Measurements from ENCODE around the gene SFXN1. TPM values are rescaled to one million over a fixed set of nuclear protein-coding genes. Genes with fewer than 3 reads are reported as not detected.

SFXN1 gene
- total and polyA plus RNA-seq, 2 donors: 22.3 to 48.5 TPM

DNA sequence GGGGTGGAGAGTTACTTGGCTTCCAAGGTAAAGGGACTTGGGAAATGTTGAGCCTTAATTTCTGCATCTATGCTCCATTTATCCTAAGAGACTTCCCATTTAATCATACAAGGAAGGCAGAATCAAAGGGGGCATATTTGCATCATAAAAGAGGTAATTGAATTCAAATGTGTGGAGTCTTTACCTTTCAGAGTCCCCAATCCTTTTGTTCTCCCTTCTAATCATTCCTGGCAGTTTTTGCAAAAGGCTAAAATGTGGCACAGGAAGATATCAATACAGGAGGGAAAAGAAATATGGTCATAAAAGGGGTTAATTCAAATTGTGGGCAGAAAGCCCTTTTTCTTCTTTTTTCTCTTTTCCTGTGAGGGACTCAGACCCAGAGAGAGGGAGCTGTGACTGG, 69.5 kb downstream of the SFXN1 start:
- H3K27me3 ChIP-seq (ENCODE audit: control insufficient read depth in 2 of 2, insufficient read depth in 1 of 2, low read length in 1 of 2): peaks cover 0 to 3% of the 10 kb centered on the region in 2 donors

GRCh38 chr5:175548626-175549311, 70.4 kb downstream of the SFXN1 start:
- peaks cover 0 to 6% of the 10 kb centered on the region in 2 donors for H3K4me1 ChIP-seq (ENCODE audit: control insufficient read depth in 2 of 2, insufficient read depth in 2 of 2, low read length in 2 of 2)
- WGBS: 74% methylated on average over 15 of the region's 15 CpGs
- peaks cover 0 to 3% of the 10 kb centered on the region in 2 donors for H3K27me3 ChIP-seq (ENCODE audit: control insufficient read depth in 2 of 2, insufficient read depth in 1 of 2, low read length in 1 of 2)
- DNase-seq (ENCODE audit: low read depth in 6 of 9, low spot score in 9 of 9): no peak
- H3K9me3 ChIP-seq (ENCODE audit: control insufficient read depth in 2 of 2, insufficient read depth in 1 of 2, low read length in 1 of 2): no peaks in the 10 kb centered on the region
- H3K4me3 ChIP-seq (ENCODE audit: low read length in 2 of 2): no peak overlapping the region
- H3K36me3 ChIP-seq (ENCODE audit: control insufficient read depth in 2 of 2, insufficient read depth in 2 of 2, low read length in 1 of 2): no peaks in the 10 kb centered on the region
- no peak overlapping the region for H3K27ac ChIP-seq (ENCODE audit: low read depth in 1 of 2, low read length in 1 of 2)

More for the DNA sequence above, 69.5 kb downstream of the SFXN1 start:
- Histone ChIP-seq H3K9me3 (ENCODE audit: control insufficient read depth in 2 of 2, insufficient read depth in 1 of 2, low read length in 1 of 2) (no peaks in the 10 kb centered on the region), H3K36me3 (ENCODE audit: control insufficient read depth in 2 of 2, insufficient read depth in 2 of 2, low read length in 1 of 2) (no peaks in the 10 kb centered on the region), H3K4me1 (ENCODE audit: control insufficient read depth in 2 of 2, insufficient read depth in 2 of 2, low read length in 2 of 2) (peaks cover 0 to 6% of the 10 kb centered on the region in 2 donors), H3K4me3 (ENCODE audit: low read length in 2 of 2) (no peak overlapping the region), H3K27ac (ENCODE audit: low read depth in 1 of 2, low read length in 1 of 2) (no peak overlapping the region)
- DNase-seq (ENCODE audit: low read depth in 6 of 9, low spot score in 9 of 9): no peak

DNA sequence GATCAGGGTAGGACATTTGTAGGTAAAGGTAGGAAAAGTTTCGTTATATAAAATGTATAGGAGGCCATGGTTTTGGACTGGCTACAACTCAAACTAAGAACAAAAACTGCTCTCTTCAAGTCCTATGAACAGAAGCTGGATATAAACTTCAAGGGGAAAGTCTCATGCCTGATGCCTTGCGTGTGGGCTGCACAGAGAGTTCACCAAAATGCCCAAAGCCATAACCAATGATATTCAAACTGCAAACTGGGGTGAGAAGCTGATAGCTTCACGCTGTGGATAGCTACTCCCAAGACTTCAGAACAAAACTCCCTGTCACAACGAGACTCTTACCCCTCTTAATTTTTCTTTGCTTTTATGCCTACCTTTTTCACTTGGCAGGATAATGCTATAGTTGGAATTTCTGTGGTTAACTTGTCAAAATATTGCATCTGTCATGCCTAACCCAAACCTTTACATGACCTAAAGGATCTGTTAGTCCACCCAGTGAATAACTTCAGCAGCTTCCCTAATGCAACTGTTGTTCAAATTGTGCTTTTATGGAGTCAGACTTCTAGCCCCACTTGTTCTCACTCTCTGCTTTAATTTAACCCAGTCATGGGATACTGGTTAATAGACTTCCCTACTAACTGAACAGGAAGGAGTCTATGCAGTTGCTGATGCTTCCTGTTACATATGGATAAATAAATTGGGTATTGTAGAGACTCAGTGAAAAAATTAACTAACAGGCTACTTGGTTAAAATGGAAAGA, 71.9 kb downstream of the SFXN1 start:
- Histone ChIP-seq H3K9me3 (ENCODE audit: control insufficient read depth in 2 of 2, insufficient read depth in 1 of 2, low read length in 1 of 2) (no peaks in the 10 kb centered on the region), H3K4me3 (ENCODE audit: low read length in 2 of 2) (no peak overlapping the region), H3K27me3 (ENCODE audit: control insufficient read depth in 2 of 2, insufficient read depth in 1 of 2, low read length in 1 of 2) (peaks cover 0 to 3% of the 10 kb centered on the region in 2 donors), H3K27ac (ENCODE audit: low read depth in 1 of 2, low read length in 1 of 2) (no peak overlapping the region), H3K4me1 (ENCODE audit: control insufficient read depth in 2 of 2, insufficient read depth in 2 of 2, low read length in 2 of 2) (peaks cover 0 to 6% of the 10 kb centered on the region in 2 donors), H3K36me3 (ENCODE audit: control insufficient read depth in 2 of 2, insufficient read depth in 2 of 2, low read length in 1 of 2) (no peaks in the 10 kb centered on the region)
- no peak for DNase-seq (ENCODE audit: low read depth in 6 of 9, low spot score in 9 of 9)
- WGBS: 91% methylated on average over 4 of the region's 4 CpGs

DNA sequence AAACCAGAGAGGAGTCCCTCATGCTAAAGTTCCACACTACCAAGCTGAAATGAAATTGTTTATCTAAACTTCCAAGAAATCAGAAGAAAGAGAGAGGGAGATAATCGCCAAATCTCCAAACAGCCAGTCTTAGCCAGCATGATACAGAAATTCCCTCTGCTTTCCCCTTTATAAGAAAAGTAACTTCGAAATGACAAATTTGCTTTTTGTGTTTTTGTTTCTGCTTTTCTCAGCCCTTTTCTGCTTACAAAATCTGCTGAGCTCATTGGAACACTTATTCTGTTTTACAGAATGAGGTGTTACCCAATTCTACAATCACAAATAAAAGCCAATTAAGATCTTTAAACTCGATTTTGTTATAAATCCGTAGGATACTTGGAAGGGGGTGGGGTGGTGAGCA, 72.9 kb downstream of the SFXN1 start:
- DNase-seq (ENCODE audit: low read depth in 6 of 9, low spot score in 9 of 9): no peak
- WGBS: 69% methylated on average over 4 of the region's 4 CpGs
- Histone ChIP-seq H3K36me3 (ENCODE audit: control insufficient read depth in 2 of 2, insufficient read depth in 2 of 2, low read length in 1 of 2) (no peaks in the 10 kb centered on the region), H3K4me1 (ENCODE audit: control insufficient read depth in 2 of 2, insufficient read depth in 2 of 2, low read length in 2 of 2) (peaks cover 0 to 6% of the 10 kb centered on the region in 2 donors), H3K27ac (ENCODE audit: low read depth in 1 of 2, low read length in 1 of 2) (no peak overlapping the region), H3K4me3 (ENCODE audit: low read length in 2 of 2) (no peak overlapping the region), H3K9me3 (ENCODE audit: control insufficient read depth in 2 of 2, insufficient read depth in 1 of 2, low read length in 1 of 2) (no peaks in the 10 kb centered on the region), H3K27me3 (ENCODE audit: control insufficient read depth in 2 of 2, insufficient read depth in 1 of 2, low read length in 1 of 2) (peaks cover 0 to 3% of the 10 kb centered on the region in 2 donors)

- Histone ChIP-seq H3K36me3 (ENCODE audit: control insufficient read depth in 2 of 2, insufficient read depth in 2 of 2, low read length in 1 of 2) (no peaks in the 10 kb centered on the region), H3K27ac (ENCODE audit: low read depth in 1 of 2, low read length in 1 of 2) (no peak overlapping the region), H3K4me3 (ENCODE audit: low read length in 2 of 2) (no peak overlapping the region), H3K27me3 (ENCODE audit: control insufficient read depth in 2 of 2, insufficient read depth in 1 of 2, low read length in 1 of 2) (peaks cover 0 to 1% of the 10 kb centered on the region in 2 donors), H3K4me1 (ENCODE audit: control insufficient read depth in 2 of 2, insufficient read depth in 2 of 2, low read length in 2 of 2) (no peaks in the 10 kb centered on the region), H3K9me3 (ENCODE audit: control insufficient read depth in 2 of 2, insufficient read depth in 1 of 2, low read length in 1 of 2) (no peaks in the 10 kb centered on the region)
- DNase-seq (ENCODE audit: low read depth in 6 of 9, low spot score in 9 of 9): no peak
- WGBS: 96% methylated on average over 8 of the region's 8 CpGs
Measured at GRCh38 chr5:175554296-175554695, 75.9 kb downstream of the SFXN1 start.

DNA sequence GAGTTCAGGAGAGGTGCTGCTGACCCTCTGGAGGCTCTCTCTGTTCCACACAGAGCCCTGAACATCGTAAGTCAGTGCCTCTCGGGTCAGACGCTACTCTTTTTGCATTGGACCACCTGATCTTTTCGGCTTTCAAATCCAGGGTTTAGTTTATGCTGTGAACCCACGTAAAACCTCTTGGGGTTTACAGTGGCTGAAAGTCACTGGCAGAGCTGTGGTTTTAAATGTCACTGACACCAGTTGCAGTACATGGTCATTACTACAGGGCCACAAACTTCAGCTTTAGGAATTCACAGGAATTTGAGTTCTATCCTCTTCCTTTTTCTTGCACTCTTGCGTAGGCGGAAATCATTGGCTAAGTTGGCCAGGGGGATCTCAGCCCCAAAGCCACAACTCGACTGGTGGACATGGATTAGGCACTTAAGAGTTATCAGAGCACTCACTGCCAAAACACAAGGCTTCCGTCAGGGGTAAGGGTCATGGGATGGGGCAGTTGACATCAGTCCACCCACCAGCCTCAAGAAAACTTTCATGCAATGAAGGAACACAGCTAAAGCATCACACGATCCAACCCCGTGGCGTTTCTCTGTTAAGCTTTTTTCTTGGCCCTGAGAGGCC, 76.9 kb downstream of the SFXN1 start:
- no peak for DNase-seq (ENCODE audit: low read depth in 6 of 9, low spot score in 9 of 9)
- Histone ChIP-seq H3K9me3 (ENCODE audit: control insufficient read depth in 2 of 2, insufficient read depth in 1 of 2, low read length in 1 of 2) (no peaks in the 10 kb centered on the region), H3K4me3 (ENCODE audit: low read length in 2 of 2) (no peak overlapping the region), H3K36me3 (ENCODE audit: control insufficient read depth in 2 of 2, insufficient read depth in 2 of 2, low read length in 1 of 2) (no peaks in the 10 kb centered on the region), H3K27me3 (ENCODE audit: control insufficient read depth in 2 of 2, insufficient read depth in 1 of 2, low read length in 1 of 2) (no peaks in the 10 kb centered on the region), H3K4me1 (ENCODE audit: control insufficient read depth in 2 of 2, insufficient read depth in 2 of 2, low read length in 2 of 2) (peaks cover 0 to 4% of the 10 kb centered on the region in 2 donors), H3K27ac (ENCODE audit: low read depth in 1 of 2, low read length in 1 of 2) (no peak overlapping the region)
- 88% methylated on average over 12 of the region's 12 CpGs for WGBS

- H3K27ac ChIP-seq (ENCODE audit: low read depth in 1 of 2, low read length in 1 of 2): no peak overlapping the region
- H3K4me1 ChIP-seq (ENCODE audit: control insufficient read depth in 2 of 2, insufficient read depth in 2 of 2, low read length in 2 of 2): peaks cover 0 to 4% of the 10 kb centered on the region in 2 donors
- WGBS: 89% methylated on average over 4 of the region's 4 CpGs
- no peaks in the 10 kb centered on the region for H3K9me3 ChIP-seq (ENCODE audit: control insufficient read depth in 2 of 2, insufficient read depth in 1 of 2, low read length in 1 of 2)
- no peaks in the 10 kb centered on the region for H3K36me3 ChIP-seq (ENCODE audit: control insufficient read depth in 2 of 2, insufficient read depth in 2 of 2, low read length in 1 of 2)
- DNase-seq (ENCODE audit: low read depth in 6 of 9, low spot score in 9 of 9): no peak
- no peaks in the 10 kb centered on the region for H3K27me3 ChIP-seq (ENCODE audit: control insufficient read depth in 2 of 2, insufficient read depth in 1 of 2, low read length in 1 of 2)
- no peak overlapping the region for H3K4me3 ChIP-seq (ENCODE audit: low read length in 2 of 2)
Measured at GRCh38 chr5:175556794-175557193, 78.4 kb downstream of the SFXN1 start.

DNA sequence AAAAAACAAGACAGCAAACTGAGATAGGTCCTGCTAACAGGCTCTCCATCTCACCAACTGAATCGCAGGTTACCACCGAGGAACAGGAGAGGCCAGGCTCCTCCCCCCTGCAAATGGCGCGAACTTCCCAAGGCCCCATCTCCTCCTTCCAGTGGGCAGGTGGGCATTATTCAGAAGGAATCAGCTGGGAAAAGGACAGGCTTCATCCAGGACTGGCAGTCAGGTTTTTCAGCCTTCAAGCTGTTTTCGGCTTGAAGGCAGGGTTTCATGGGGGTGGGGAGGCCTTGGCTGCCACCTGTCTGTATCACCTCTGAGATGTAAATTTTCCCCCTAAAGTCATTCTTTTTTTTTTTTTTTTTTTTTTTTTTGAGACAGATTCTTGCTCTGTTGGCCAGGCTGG, 79.4 kb downstream of the SFXN1 start:
- Histone ChIP-seq H3K27ac (ENCODE audit: low read depth in 1 of 2, low read length in 1 of 2) (no peak overlapping the region), H3K4me1 (ENCODE audit: control insufficient read depth in 2 of 2, insufficient read depth in 2 of 2, low read length in 2 of 2) (peaks cover 0 to 4% of the 10 kb centered on the region in 2 donors), H3K36me3 (ENCODE audit: control insufficient read depth in 2 of 2, insufficient read depth in 2 of 2, low read length in 1 of 2) (no peaks in the 10 kb centered on the region), H3K9me3 (ENCODE audit: control insufficient read depth in 2 of 2, insufficient read depth in 1 of 2, low read length in 1 of 2) (no peaks in the 10 kb centered on the region), H3K4me3 (ENCODE audit: low read length in 2 of 2) (no peak overlapping the region), H3K27me3 (ENCODE audit: control insufficient read depth in 2 of 2, insufficient read depth in 1 of 2, low read length in 1 of 2) (no peaks in the 10 kb centered on the region)
- 91% methylated on average over 5 of the region's 5 CpGs for WGBS
- DNase-seq (ENCODE audit: low read depth in 6 of 9, low spot score in 9 of 9): no peak
